Right atrium auricular region (tissue), 2 donors: Measurements from ENCODE around the gene TCF23. TPM values are rescaled to one million over a fixed set of nuclear protein-coding genes. Genes with fewer than 3 reads are reported as not detected.

ENCODE experiments used
- DNase-seq: peaks from one replicate; pipeline ENCODE4 v3.0.0-alpha.2; 2019; ENCODE audit warnings: low spot score
- H3K27ac ChIP-seq, 2 donors: fragments of 200-600 bp; sonication (generic); 1 replicate in 1 of 2; 2 replicates in 1 of 2; pipeline ENCODE4 v1.5.1; 2016 to 2019
- H3K27me3 ChIP-seq, 2 donors: fragments of 200-600 bp; sonication (generic); one replicate each; pipeline versions ENCODE4 v1.5.1 to v1.6.0; 2017 to 2019
- H3K36me3 ChIP-seq: fragments of 200-600 bp; sonication (generic); one replicate; pipeline ENCODE4 v1.5.1; 2016
- H3K4me1 ChIP-seq, 2 donors: fragments of 200-600 bp; sonication (generic); one replicate each; pipeline versions ENCODE4 v1.5.1 to v1.6.0; 2017 to 2019
- H3K4me3 ChIP-seq, 2 donors: fragments of 200-600 bp; sonication (generic); 1 replicate in 1 of 2; 2 replicates in 1 of 2; pipeline ENCODE4 v1.5.1; 2017 to 2019; ENCODE audit warnings: mild to moderate bottlenecking in 1 of 2, moderate library complexity in 1 of 2
- H3K9me3 ChIP-seq, 2 donors: fragments of 200-600 bp; sonication (generic); one replicate each; pipeline ENCODE4 v1.5.1; 2019
- CTCF ChIP-seq, 2 donors: fragments of 200-600 bp; sonication (generic); IDR thresholded peaks; one replicate each; pipeline ENCODE4 v1.5.1; 2019; ENCODE audit warnings: antibody characterized with exemption in 2 of 2
- total RNA-seq, 2 donors: library from RNA; depleted of rRNA; stranded (reverse); fragments of >200 nt; gene quantifications; one replicate each; pipeline ENCODE4 v1.1.0, GENCODE V29; 2016

The TCF23 gene
- total RNA-seq, 2 donors from 2014 or later: not detected

- Histone ChIP-seq H3K36me3 (peaks cover 53% of the 10 kb centered on the region), H3K27ac (no peak overlapping the region)
- no peak for DNase-seq
These were observed 56.4 kb downstream of the TCF23 start for GRCh38 chr2:27205206-27205605.

GRCh38 chr2:27206346-27206745, 57.5 kb downstream of the TCF23 start:
- H3K36me3 ChIP-seq: peaks cover 44% of the 10 kb centered on the region
- H3K4me1 ChIP-seq: peaks cover 0 to 5% of the 10 kb centered on the region in 2 donors
- H3K27me3 ChIP-seq: no peaks in the 10 kb centered on the region
- H3K27ac ChIP-seq: no peak overlapping the region
- no peaks in the 10 kb centered on the region for H3K9me3 ChIP-seq
- no peak overlapping the region for H3K4me3 ChIP-seq
- no peak for DNase-seq
- TF ChIP-seq CTCF (IDR thresholded peaks at IDR 0.05): no peak

More at GRCh38 chr2:27205206-27205605, 56.4 kb downstream of the TCF23 start:
- H3K4me3 ChIP-seq: no peak overlapping the region
- H3K9me3 ChIP-seq: no peaks in the 10 kb centered on the region
- no peaks in the 10 kb centered on the region for H3K27me3 ChIP-seq
- H3K4me1 ChIP-seq: no peaks in the 10 kb centered on the region
- no peak for TF ChIP-seq CTCF (IDR thresholded peaks at IDR 0.05)

Other genes starting within 250 kb of the TCF23 start
- 10 to 100 TPM; 20.6 to 33.4 TPM for gene MAPRE3, start 178.4 kb upstream of the TCF23 start, total RNA-seq
- gene TMEM214, start 116.0 kb upstream of the TCF23 start, total RNA-seq: 10 to 100 TPM; 21.0 to 41.0 TPM
- 1 to 10 TPM; 8.1 to 9.3 TPM for gene AGBL5, start 97.3 kb upstream of the TCF23 start, total RNA-seq
- gene OST4, start 77.3 kb upstream of the TCF23 start, total RNA-seq: 100 to 1,000 TPM; 379 to 465 TPM
- gene EMILIN1, start 70.4 kb upstream of the TCF23 start, total RNA-seq: 10 to 100 TPM; 22.3 to 36.7 TPM
- gene KHK, start 62.2 kb upstream of the TCF23 start, total RNA-seq: 1 to 10 TPM in 1 of 2 donors, under 1 TPM in 1; 0.82 to 1.7 TPM
- 1 to 10 TPM; 4.3 to 4.5 TPM for gene CGREF1, start 29.9 kb upstream of the TCF23 start, total RNA-seq
- 1 to 10 TPM in 1 of 2 donors, under 1 TPM in 1; 0.90 to 1.0 TPM for gene ABHD1, start 25.2 kb upstream of the TCF23 start, total RNA-seq
- gene PREB, start 14.4 kb upstream of the TCF23 start, total RNA-seq: 10 to 100 TPM; 47.5 to 51.4 TPM
- not detected for gene PRR30, start 9.6 kb upstream of the TCF23 start, total RNA-seq
- 100 to 1,000 TPM; 193 TPM for gene ATRAID, start 63.0 kb downstream of the TCF23 start, total RNA-seq
- gene SLC5A6, start 63.3 kb downstream of the TCF23 start, total RNA-seq: 10 to 100 TPM in 1 of 2 donors, 1 to 10 TPM in 1; 9.2 to 14.7 TPM
- 10 to 100 TPM in 1 of 2 donors, 1 to 10 TPM in 1; 4.8 to 13.2 TPM for gene CAD, start 68.4 kb downstream of the TCF23 start, total RNA-seq
- 1 to 10 TPM; 5.7 to 9.4 TPM for gene SLC30A3, start 114.0 kb downstream of the TCF23 start, total RNA-seq
- gene DNAJC5G, start 126.4 kb downstream of the TCF23 start, total RNA-seq: under 1 TPM; 0.59 to 0.94 TPM
- gene TRIM54, start 133.4 kb downstream of the TCF23 start, total RNA-seq: 100 to 1,000 TPM in 1 of 2 donors, 10 to 100 TPM in 1; 97.2 to 136 TPM
- 1 to 10 TPM in 1 of 2 donors, under 1 TPM in 1; 0.74 to 2.6 TPM for gene UCN, start 159.4 kb downstream of the TCF23 start, total RNA-seq
- gene MPV17, start 174.1 kb downstream of the TCF23 start, total RNA-seq: 10 to 100 TPM; 73.9 to 74.3 TPM
- 10 to 100 TPM; 19.1 to 19.7 TPM for gene GTF3C2, start 207.8 kb downstream of the TCF23 start, total RNA-seq
- gene EIF2B4, start 221.3 kb downstream of the TCF23 start, total RNA-seq: 10 to 100 TPM; 27.1 to 36.3 TPM
- gene SNX17, start 221.6 kb downstream of the TCF23 start, total RNA-seq: 10 to 100 TPM; 66.0 to 69.3 TPM
- gene ZNF513, start 231.7 kb downstream of the TCF23 start, total RNA-seq: 1 to 10 TPM; 4.7 to 6.2 TPM